ENCODE results near the gene LNX1. TPM values are rescaled to one million over a fixed set of nuclear protein-coding genes. Genes with fewer than 3 reads are reported as not detected.

LNX1 gene
- total RNA-seq, 4 donors from 2014 or later: 21.7 to 47.2 (median 36.2) TPM

GRCh38 chr4:53633608-53634007, 42.3 kb upstream of the LNX1 start:
- TF ChIP-seq POLR2AphosphoS5 (IDR thresholded peaks at IDR 0.05) (no peak), CTCF (IDR thresholded peaks at IDR 0.05) (no peak), EP300 (IDR thresholded peaks at IDR 0.05) (no peak), POLR2A (IDR thresholded peaks at IDR 0.05) (no peak)
- H3K4me1 ChIP-seq: no peaks in the 10 kb centered on the region
- H3K9me3 ChIP-seq: no peaks in the 10 kb centered on the region
- H3K27me3 ChIP-seq: no peaks in the 10 kb centered on the region
- H3K36me3 ChIP-seq: no peaks in the 10 kb centered on the region
- no peak overlapping the region for H3K4me3 ChIP-seq
- WGBS: 22% methylated on average over 4 of the region's 4 CpGs
- DNase-seq (ENCODE audit: low spot score in 2 of 2): no peak
- H3K27ac ChIP-seq: no peak overlapping the region

GRCh38 chr4:53629296-53629695, 38.0 kb upstream of the LNX1 start:
- H3K36me3 ChIP-seq: no peaks in the 10 kb centered on the region
- DNase-seq (ENCODE audit: low spot score in 2 of 2): no peak
- no peaks in the 10 kb centered on the region for H3K9me3 ChIP-seq
- no peak overlapping the region for H3K4me3 ChIP-seq
- H3K27me3 ChIP-seq: no peaks in the 10 kb centered on the region
- WGBS: 33% methylated on average over 1 of the region's 1 CpG
- no peaks in the 10 kb centered on the region for H3K4me1 ChIP-seq
- H3K27ac ChIP-seq: no peak overlapping the region
- TF ChIP-seq CTCF (IDR thresholded peaks at IDR 0.05): no peak
- TF ChIP-seq EP300 (IDR thresholded peaks at IDR 0.05): no peak
- no peak for TF ChIP-seq POLR2AphosphoS5 (IDR thresholded peaks at IDR 0.05)
- TF ChIP-seq POLR2A (IDR thresholded peaks at IDR 0.05): no peak

GRCh38 chr4:53626491-53626890, 35.2 kb upstream of the LNX1 start:
- Histone ChIP-seq H3K9me3 (no peaks in the 10 kb centered on the region), H3K4me1 (peaks cover 5% of the 10 kb centered on the region), H3K4me3 (no peak overlapping the region), H3K27me3 (no peaks in the 10 kb centered on the region), H3K27ac (no peak overlapping the region), H3K36me3 (no peaks in the 10 kb centered on the region)
- DNase-seq (ENCODE audit: low spot score in 2 of 2): no peak
- TF ChIP-seq POLR2A (IDR thresholded peaks at IDR 0.05): no peak
- no peak for TF ChIP-seq EP300 (IDR thresholded peaks at IDR 0.05)
- TF ChIP-seq POLR2AphosphoS5 (IDR thresholded peaks at IDR 0.05): no peak
- TF ChIP-seq CTCF (IDR thresholded peaks at IDR 0.05): no peak
- WGBS: 29% methylated on average over 1 of the region's 1 CpG

- Histone ChIP-seq H3K36me3 (no peaks in the 10 kb centered on the region), H3K4me1 (peaks cover 5% of the 10 kb centered on the region), H3K27me3 (no peaks in the 10 kb centered on the region), H3K9me3 (no peaks in the 10 kb centered on the region), H3K27ac (no peak overlapping the region), H3K4me3 (no peak overlapping the region)
- DNase-seq (ENCODE audit: low spot score in 2 of 2): no peak
- WGBS: 87% methylated on average over 2 of the region's 2 CpGs
- no peak for TF ChIP-seq CTCF (IDR thresholded peaks at IDR 0.05)
- TF ChIP-seq EP300 (IDR thresholded peaks at IDR 0.05): no peak
- TF ChIP-seq POLR2A (IDR thresholded peaks at IDR 0.05): no peak
- no peak for TF ChIP-seq POLR2AphosphoS5 (IDR thresholded peaks at IDR 0.05)
Observed at GRCh38 chr4:53625888-53626287, 34.6 kb upstream of the LNX1 start.

GRCh38 chr4:53622739-53623151, 31.5 kb upstream of the LNX1 start:
- DNase-seq (ENCODE audit: low spot score in 2 of 2): no peak
- no peaks in the 10 kb centered on the region for H3K9me3 ChIP-seq
- no peak for TF ChIP-seq EP300 (IDR thresholded peaks at IDR 0.05)
- no peaks in the 10 kb centered on the region for H3K36me3 ChIP-seq
- peaks cover 5% of the 10 kb centered on the region for H3K4me1 ChIP-seq
- H3K4me3 ChIP-seq: no peak overlapping the region
- H3K27ac ChIP-seq: no peak overlapping the region
- H3K27me3 ChIP-seq: no peaks in the 10 kb centered on the region
- WGBS: 50% methylated on average over 1 of the region's 1 CpG

GRCh38 chr4:53620956-53621355, 29.7 kb upstream of the LNX1 start:
- H3K36me3 ChIP-seq: no peaks in the 10 kb centered on the region
- 95% methylated on average over 3 of the region's 3 CpGs for WGBS

More at GRCh38 chr4:53620956-53621355, 29.7 kb upstream of the LNX1 start:
- Histone ChIP-seq H3K27ac (no peak overlapping the region), H3K4me1 (peaks cover 5% of the 10 kb centered on the region), H3K4me3 (no peak overlapping the region), H3K9me3 (no peaks in the 10 kb centered on the region), H3K27me3 (no peaks in the 10 kb centered on the region)
- no peak for DNase-seq (ENCODE audit: low spot score in 2 of 2)
- no peak for TF ChIP-seq POLR2A (IDR thresholded peaks at IDR 0.05)
- TF ChIP-seq EP300 (IDR thresholded peaks at IDR 0.05): no peak
- TF ChIP-seq CTCF (IDR thresholded peaks at IDR 0.05): no peak
- no peak for TF ChIP-seq POLR2AphosphoS5 (IDR thresholded peaks at IDR 0.05)

Data from suprapubic skin (tissue), 4 donors.